Osteocyte (in vitro differentiated cells): ENCODE data around the gene TRIM8. TPM values are rescaled to one million over a fixed set of nuclear protein-coding genes. Genes with fewer than 3 reads are reported as not detected.

ENCODE experiments used
- DNase-seq: peaks from one replicate; pipeline ENCODE4 v3.0.0; 2021; ENCODE audit warnings: mixed read lengths; ENCODE audit not compliant: unreplicated experiment; ENCODE audit errors: extremely low spot score
- H3K27ac Mint-ChIP-seq: one replicate; pipeline ENCODE4 v1.8.0; 2021; ENCODE audit warnings: mild to moderate bottlenecking, mixed read lengths; ENCODE audit not compliant: unreplicated experiment
- H3K27me3 Mint-ChIP-seq: one replicate; pipeline ENCODE4 v1.8.0; 2021; ENCODE audit warnings: mixed read lengths; ENCODE audit not compliant: unreplicated experiment
- H3K36me3 Mint-ChIP-seq: one replicate; pipeline ENCODE4 v1.8.0; 2021; ENCODE audit warnings: mixed read lengths; ENCODE audit not compliant: unreplicated experiment
- H3K4me1 Mint-ChIP-seq: one replicate; pipeline ENCODE4 v1.8.0; 2021; ENCODE audit warnings: mixed read lengths; ENCODE audit not compliant: unreplicated experiment
- H3K4me3 Mint-ChIP-seq: one replicate; pipeline ENCODE4 v1.8.0; 2021; ENCODE audit warnings: mild to moderate bottlenecking, moderate library complexity, mixed read lengths; ENCODE audit not compliant: unreplicated experiment
- H3K9me3 Mint-ChIP-seq: one replicate; pipeline ENCODE4 v1.8.0; 2021; ENCODE audit warnings: mixed read lengths; ENCODE audit not compliant: unreplicated experiment
- CTCF ChIP-seq: fragments of 200-600 bp; sonication (generic); IDR thresholded peaks from 2 replicates; pipeline ENCODE4 v1.5.0; 2021; ENCODE audit warnings: antibody characterized with exemption, mild to moderate bottlenecking, moderate library complexity
- total RNA-seq: library from RNA; stranded (reverse); gene quantifications from 2 replicates; pipeline ENCODE4 v1.2.1, GENCODE V29; 2021

TRIM8 gene
- total RNA-seq, 1 donor from 2014 or later: 63.9 TPM

DNA sequence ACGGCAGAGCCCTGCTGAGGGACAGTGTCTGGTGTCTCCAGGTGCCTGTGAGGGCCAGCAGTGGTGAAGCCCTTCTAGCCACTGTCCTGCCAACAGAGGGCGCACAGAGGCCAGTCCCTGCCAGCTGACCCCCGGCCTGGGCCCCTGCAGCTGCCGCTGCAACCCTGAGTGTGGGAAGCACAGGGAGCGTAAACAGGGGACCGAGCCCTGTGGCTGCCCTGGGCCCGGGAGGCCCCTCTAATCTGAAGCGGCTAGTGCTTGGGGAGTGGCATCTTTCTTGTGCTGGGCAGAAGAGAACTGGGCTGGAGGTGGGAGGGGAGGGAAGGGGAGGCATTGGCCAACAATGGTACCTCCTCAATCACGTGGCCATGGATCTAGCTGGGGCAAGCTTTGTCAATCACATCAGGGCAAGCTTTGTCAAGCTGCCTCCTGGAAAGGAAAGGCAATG is 34.6 kb downstream of the TRIM8 start:
- H3K9me3 Mint-ChIP-seq: no peaks in the 10 kb centered on the region
- TF ChIP-seq CTCF: peak; percentile 79
- peak overlapping the region; percentile 4 for H3K4me3 Mint-ChIP-seq
- peaks cover 6% of the 10 kb centered on the region for H3K36me3 Mint-ChIP-seq
- peak overlapping the region; percentile 79 for H3K27ac Mint-ChIP-seq
- H3K4me1 Mint-ChIP-seq: peaks cover 58% of the 10 kb centered on the region
- DNase-seq: peak; percentile 90
- no peaks in the 10 kb centered on the region for H3K27me3 Mint-ChIP-seq

DNA sequence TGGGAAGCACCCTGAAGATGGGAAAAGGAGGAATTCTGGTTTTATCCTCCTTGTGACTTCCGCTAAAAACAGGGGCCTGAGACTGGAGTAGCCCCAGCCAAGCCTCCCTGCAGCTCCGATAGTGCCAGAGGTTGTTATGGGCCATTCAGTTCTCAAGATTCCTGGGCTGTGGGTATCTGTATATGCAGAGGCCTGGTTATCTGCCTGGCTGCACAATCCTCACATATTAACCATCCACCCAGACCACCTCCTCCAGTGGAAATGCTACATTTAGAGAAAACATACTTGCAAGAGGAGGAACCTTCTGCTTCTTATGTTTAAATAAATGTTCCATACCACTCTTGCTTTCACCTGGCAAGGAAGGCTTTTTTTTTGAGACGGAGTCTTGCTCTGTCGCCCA is 35.3 kb downstream of the TRIM8 start:
- Mint-ChIP-seq H3K4me3 (no peak overlapping the region), H3K36me3 (peaks cover 6% of the 10 kb centered on the region), H3K4me1 (peaks cover 51% of the 10 kb centered on the region), H3K27ac (no peak overlapping the region), H3K9me3 (no peaks in the 10 kb centered on the region), H3K27me3 (no peaks in the 10 kb centered on the region)
- no peak for TF ChIP-seq CTCF
- DNase-seq: no peak

DNA sequence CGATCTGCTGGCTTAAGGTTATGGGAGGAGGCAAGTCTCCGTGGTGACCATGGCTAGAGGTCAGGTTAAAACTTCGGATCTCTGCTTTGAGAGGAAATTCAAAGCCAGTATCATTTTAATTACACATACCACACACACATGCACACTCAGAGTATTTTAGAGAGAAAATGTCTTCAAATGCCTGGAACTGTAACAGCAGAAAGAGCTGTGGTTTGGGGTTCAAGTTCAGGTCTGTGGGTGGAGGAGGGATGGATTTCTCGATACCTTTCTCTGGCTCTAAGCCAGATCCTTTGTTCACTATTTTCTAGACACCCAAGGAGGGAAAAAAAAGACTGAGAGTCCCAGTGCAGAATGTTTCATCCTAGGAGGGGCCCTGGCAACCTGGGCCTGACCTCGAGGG is 37.4 kb downstream of the TRIM8 start:
- DNase-seq: no peak
- Mint-ChIP-seq H3K4me3 (no peak overlapping the region), H3K27ac (no peak overlapping the region), H3K27me3 (no peaks in the 10 kb centered on the region), H3K36me3 (peaks cover 11% of the 10 kb centered on the region), H3K9me3 (no peaks in the 10 kb centered on the region), H3K4me1 (peaks cover 30% of the 10 kb centered on the region)
- no peak for TF ChIP-seq CTCF

GRCh38 chr10:102682416-102682815 is 38.1 kb downstream of the TRIM8 start:
- H3K4me3 Mint-ChIP-seq: no peak overlapping the region
- TF ChIP-seq CTCF: no peak
- no peak overlapping the region for H3K27ac Mint-ChIP-seq
- DNase-seq: no peak
- no peaks in the 10 kb centered on the region for H3K27me3 Mint-ChIP-seq
- peaks cover 11% of the 10 kb centered on the region for H3K36me3 Mint-ChIP-seq
- no peaks in the 10 kb centered on the region for H3K9me3 Mint-ChIP-seq
- H3K4me1 Mint-ChIP-seq: peaks cover 23% of the 10 kb centered on the region

- no peak for DNase-seq
- Mint-ChIP-seq H3K4me3 (no peak overlapping the region), H3K27ac (no peak overlapping the region), H3K27me3 (no peaks in the 10 kb centered on the region), H3K9me3 (no peaks in the 10 kb centered on the region), H3K36me3 (peaks cover 14% of the 10 kb centered on the region), H3K4me1 (peaks cover 17% of the 10 kb centered on the region)
- no peak for TF ChIP-seq CTCF
These were observed 38.7 kb downstream of the TRIM8 start for GRCh38 chr10:102682981-102683380.
